Cardiac muscle cell (in vitro differentiated cells and primary cell): ENCODE measurements around the gene TDRD12. TPM values are rescaled to one million over a fixed set of nuclear protein-coding genes. Genes with fewer than 3 reads are reported as not detected.

Experiments
- DNase-seq, 2 donors: peaks; one replicate each; pipeline versions ENCODE4 v3.0.0 to v3.0.0-alpha.2; 2010 to 2017; ENCODE audit warnings: low read depth in 1 of 2, low spot score in 1 of 2
- H3K27ac ChIP-seq: fragments of 200-600 bp; sonication (generic); 2 replicates; pipeline ENCODE4 v1.5.1; 2016
- H3K27me3 ChIP-seq: fragments of 200-600 bp; sonication (generic); 2 replicates; pipeline ENCODE4 v1.6.0; 2016; ENCODE audit warnings: control low read depth
- H3K36me3 ChIP-seq: fragments of 200-600 bp; sonication (generic); 2 replicates; pipeline ENCODE4 v1.5.1; 2016; ENCODE audit warnings: control low read depth
- H3K4me1 ChIP-seq: fragments of 200-600 bp; sonication (generic); 2 replicates; pipeline ENCODE4 v1.8.1; 2017; ENCODE audit warnings: low read depth, mild to moderate bottlenecking, mixed run types
- H3K4me3 ChIP-seq: fragments of 200-600 bp; sonication (generic); 2 replicates; pipeline ENCODE4 v1.5.1; 2016; ENCODE audit warnings: mild to moderate bottlenecking
- H3K9me3 ChIP-seq: fragments of 200-600 bp; sonication (generic); 2 replicates; pipeline ENCODE4 v1.5.1; 2017; ENCODE audit warnings: low read depth, mild to moderate bottlenecking, control low read depth
- polyA plus RNA-seq: library from polyadenylated mRNA; unstranded; fragments of >200 nt; fragmentation: Nextera tagmentation; extraction: Ambion mirVana; gene quantifications from 2 replicates; pipeline ENCODE4 v1.2.1, GENCODE V29; 2016
- total RNA-seq: library from RNA; depleted of rRNA; stranded (reverse); fragments of >200 nt; gene quantifications from 2 replicates; pipeline ENCODE4 v1.2.3, GENCODE V29; 2016
- TF ChIP-seq, protein P1 (sequence below): IDR thresholded peaks from 2 replicates; pipeline ENCODE4 v1.5.1; 2012; ENCODE audit warnings: low read depth, mild to moderate bottlenecking, low read length

Gene TDRD12
- total and polyA plus RNA-seq, 2 experiments from 2014 or later: 0.03 to 0.10 TPM

- H3K9me3 ChIP-seq: no peaks in the 10 kb centered on the region
- H3K36me3 ChIP-seq: no peaks in the 10 kb centered on the region
- TF ChIP-seq, protein P1, sequence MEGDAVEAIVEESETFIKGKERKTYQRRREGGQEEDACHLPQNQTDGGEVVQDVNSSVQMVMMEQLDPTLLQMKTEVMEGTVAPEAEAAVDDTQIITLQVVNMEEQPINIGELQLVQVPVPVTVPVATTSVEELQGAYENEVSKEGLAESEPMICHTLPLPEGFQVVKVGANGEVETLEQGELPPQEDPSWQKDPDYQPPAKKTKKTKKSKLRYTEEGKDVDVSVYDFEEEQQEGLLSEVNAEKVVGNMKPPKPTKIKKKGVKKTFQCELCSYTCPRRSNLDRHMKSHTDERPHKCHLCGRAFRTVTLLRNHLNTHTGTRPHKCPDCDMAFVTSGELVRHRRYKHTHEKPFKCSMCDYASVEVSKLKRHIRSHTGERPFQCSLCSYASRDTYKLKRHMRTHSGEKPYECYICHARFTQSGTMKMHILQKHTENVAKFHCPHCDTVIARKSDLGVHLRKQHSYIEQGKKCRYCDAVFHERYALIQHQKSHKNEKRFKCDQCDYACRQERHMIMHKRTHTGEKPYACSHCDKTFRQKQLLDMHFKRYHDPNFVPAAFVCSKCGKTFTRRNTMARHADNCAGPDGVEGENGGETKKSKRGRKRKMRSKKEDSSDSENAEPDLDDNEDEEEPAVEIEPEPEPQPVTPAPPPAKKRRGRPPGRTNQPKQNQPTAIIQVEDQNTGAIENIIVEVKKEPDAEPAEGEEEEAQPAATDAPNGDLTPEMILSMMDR: no peak
- peaks cover 4% of the 10 kb centered on the region for H3K4me1 ChIP-seq
- DNase-seq: no peak
- no peak overlapping the region for H3K4me3 ChIP-seq
- H3K27ac ChIP-seq: no peak overlapping the region
- no peaks in the 10 kb centered on the region for H3K27me3 ChIP-seq
These were observed 100.1 kb downstream of the TDRD12 start for GRCh38 chr19:32819419-32820400.

DNA sequence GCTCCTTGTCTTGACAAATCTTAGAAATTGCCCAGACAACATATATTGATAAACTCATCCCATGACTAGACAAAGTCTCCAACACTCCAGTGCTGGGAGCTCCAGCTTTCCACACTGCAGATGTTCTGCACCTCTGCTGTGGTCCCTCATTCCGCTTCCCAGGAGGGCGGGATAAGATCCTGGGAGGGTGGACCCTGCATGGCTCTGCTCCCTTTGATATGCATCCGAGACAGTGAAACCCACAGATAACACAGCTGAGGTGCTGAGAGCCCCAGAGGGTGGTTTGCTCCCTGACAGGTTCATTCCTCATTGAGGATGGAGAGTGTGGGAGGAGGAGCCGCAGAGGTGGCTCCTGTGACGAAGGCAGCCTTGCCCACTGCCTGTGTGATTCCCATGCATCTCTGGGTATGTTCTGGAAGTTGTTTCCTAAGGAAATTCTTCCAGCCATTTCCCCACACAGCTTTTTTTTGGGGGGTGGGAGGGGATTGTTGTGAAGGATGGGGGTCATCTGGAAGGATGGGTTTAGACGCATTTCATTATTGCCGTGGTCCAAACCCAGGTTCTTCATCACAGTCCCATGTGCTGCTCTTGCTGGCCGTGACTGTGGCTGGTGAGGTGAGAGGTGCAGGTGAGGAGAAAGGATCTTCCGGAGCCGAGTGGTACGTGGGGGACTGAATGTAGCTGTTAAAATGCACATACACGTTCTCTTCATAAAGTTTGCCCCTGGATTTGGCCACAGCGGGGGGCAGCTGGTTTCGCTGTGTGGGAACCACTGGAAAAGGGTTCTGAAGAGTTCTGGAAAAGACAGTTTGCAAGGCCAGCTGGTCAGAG lies 103.6 kb downstream of the TDRD12 start:
- H3K9me3 ChIP-seq: no peaks in the 10 kb centered on the region
- no peak for DNase-seq
- H3K36me3 ChIP-seq: no peaks in the 10 kb centered on the region
- H3K4me3 ChIP-seq: no peak overlapping the region
- TF ChIP-seq, protein P1: no peak
- H3K4me1 ChIP-seq: peaks cover 4% of the 10 kb centered on the region
- H3K27me3 ChIP-seq: no peaks in the 10 kb centered on the region
- H3K27ac ChIP-seq: no peak overlapping the region

DNA sequence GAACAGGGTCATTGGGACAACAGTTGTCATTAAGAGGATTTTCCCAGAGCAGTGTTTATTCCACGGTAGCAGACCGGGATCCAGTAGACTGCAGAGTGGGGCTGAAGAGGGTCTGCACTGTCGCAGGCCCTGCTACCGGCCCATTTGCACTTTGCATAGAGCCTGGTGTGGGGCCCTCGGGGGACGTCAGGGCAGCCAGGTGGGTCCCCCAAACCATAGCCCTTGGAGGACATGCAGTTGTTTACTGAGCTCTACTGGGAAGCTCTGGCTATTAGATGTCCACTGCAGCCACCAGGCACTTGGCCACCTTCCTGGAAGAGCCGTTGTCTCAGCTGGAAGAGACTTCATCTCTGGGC lies 104.2 kb downstream of the TDRD12 start:
- TF ChIP-seq, protein P1: no peak
- Histone ChIP-seq H3K27ac (no peak overlapping the region), H3K4me1 (peaks cover 4% of the 10 kb centered on the region), H3K27me3 (no peaks in the 10 kb centered on the region), H3K4me3 (no peak overlapping the region), H3K36me3 (no peaks in the 10 kb centered on the region), H3K9me3 (no peaks in the 10 kb centered on the region)
- DNase-seq: no peak

DNA sequence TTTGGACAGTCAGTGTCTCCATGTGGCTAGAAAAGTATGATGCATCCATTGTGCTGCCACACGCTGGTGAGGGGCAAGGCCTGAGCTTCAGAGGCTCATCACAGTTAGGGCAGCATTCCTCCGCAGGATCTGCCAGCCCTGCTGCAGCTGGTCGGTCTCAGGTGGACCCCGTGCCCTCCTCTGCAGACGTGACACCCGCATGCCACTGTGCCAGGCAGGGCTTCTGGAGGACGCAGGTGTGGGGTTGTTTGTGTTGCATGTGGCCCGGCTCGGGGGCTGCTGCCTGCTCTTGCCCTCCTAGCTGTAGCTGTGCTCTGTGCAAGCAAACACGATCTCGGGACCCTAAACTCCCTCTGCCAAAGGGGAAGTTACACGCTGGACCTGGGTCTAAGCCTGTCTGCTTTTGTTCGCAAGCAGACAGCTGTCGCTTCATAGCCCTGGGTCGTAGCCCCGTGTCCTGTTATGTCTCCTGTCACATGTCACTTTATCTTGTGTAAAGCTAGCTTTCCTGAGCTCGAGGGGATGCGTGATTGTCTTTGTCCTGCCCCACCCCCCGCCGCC lies 104.7 kb downstream of the TDRD12 start:
- H3K4me3 ChIP-seq: no peak overlapping the region
- H3K9me3 ChIP-seq: no peaks in the 10 kb centered on the region
- no peaks in the 10 kb centered on the region for H3K36me3 ChIP-seq
- H3K4me1 ChIP-seq: peaks cover 4% of the 10 kb centered on the region
- TF ChIP-seq, protein P1: no peak
- H3K27ac ChIP-seq: no peak overlapping the region
- no peak for DNase-seq
- H3K27me3 ChIP-seq: no peaks in the 10 kb centered on the region

DNA sequence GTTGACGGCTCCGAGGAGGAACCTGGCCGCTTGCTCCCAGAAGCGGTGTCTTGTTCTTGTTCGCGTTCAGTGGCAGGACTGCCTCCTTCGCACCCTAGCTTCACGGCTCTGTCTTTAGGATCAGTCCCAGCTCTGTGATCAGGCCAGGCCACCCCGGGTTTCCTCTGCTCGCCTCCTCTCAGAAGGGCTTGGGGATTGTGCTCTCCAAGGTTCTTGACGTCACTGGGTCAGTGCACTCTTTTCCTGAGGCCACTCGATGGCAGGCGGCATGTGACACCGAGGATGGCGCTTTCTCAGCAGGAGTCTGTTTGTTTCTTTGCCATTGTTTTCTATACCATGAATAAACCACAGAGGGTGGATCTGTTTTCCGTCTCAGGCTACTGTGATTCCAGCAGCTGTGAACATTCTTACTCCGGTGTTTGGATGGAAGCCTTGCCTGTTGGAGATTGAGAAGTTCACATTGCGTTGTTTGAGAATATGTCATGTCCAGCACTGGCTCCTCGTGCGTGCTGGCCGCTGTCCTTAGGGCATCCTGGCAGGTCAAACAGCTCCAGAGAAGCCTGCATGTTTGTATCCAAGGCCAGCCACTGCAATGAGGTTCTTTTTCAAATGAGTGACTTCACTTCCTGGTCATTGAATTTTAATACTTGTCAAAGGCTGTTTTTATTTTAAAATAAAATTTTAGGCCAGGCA lies 105.5 kb downstream of the TDRD12 start:
- no peaks in the 10 kb centered on the region for H3K9me3 ChIP-seq
- TF ChIP-seq, protein P1: no peak
- H3K36me3 ChIP-seq: no peaks in the 10 kb centered on the region
- H3K27ac ChIP-seq: no peak overlapping the region
- H3K4me3 ChIP-seq: no peak overlapping the region
- no peak for DNase-seq
- H3K27me3 ChIP-seq: no peaks in the 10 kb centered on the region
- peaks cover 4% of the 10 kb centered on the region for H3K4me1 ChIP-seq
